ENCODE data around the gene C1QTNF6. TPM values are rescaled to one million over a fixed set of nuclear protein-coding genes. Genes with fewer than 3 reads are reported as not detected.

C1QTNF6 gene
- total RNA-seq, 1 experiment from 2014 or later = 85.9 TPM

GRCh38 chr22:37169947-37170688 lies 17.9 kb downstream of the C1QTNF6 start:
- intact Hi-C loops (cut with micrococcal nuclease; ENCODE audit: unreplicated experiment) = no loop called here
- Histone ChIP-seq H3K4me3 (no peak overlapping the region), H3K27me3 (ENCODE audit: insufficient read depth, low read depth) (no peaks in the 10 kb centered on the region), H3K9me3 (ENCODE audit: insufficient read depth, low read depth) (no peaks in the 10 kb centered on the region), H3K36me3 (ENCODE audit: low read depth) (no peaks in the 10 kb centered on the region), H4K20me1 (ENCODE audit: insufficient read depth) (no peaks in the 10 kb centered on the region), H3F3A (ENCODE audit: insufficient read depth, low read depth) (no peaks in the 10 kb centered on the region), H2AFZ (no peak overlapping the region), H3K27ac (no peak overlapping the region), H3K9me2 (ENCODE audit: insufficient read depth) (no peaks in the 10 kb centered on the region), H3K4me2 (no peak overlapping the region), H3K79me2 (ENCODE audit: low read depth) (no peaks in the 10 kb centered on the region), H3K4me1 (replicated peaks; ENCODE audit: insufficient read depth) (peaks cover 9% of the 10 kb centered on the region; the same call in 1 of the 2 replicates)
- no peak for DNase-seq
- no TSS peak for BruUV-seq (replicated peaks)
- ChIA-PET POLR2A (ENCODE audit: unreplicated experiment) (no interaction called here), CTCF (no interaction called here)
- TF ChIP-seq CTCF (conservative IDR thresholded peaks at IDR 0.05) = no peak
- TF ChIP-seq EZH2 (IDR thresholded peaks at IDR 0.05; ENCODE audit: low read depth) = no peak

GRCh38 chr22:37169406-37169805 lies 18.6 kb downstream of the C1QTNF6 start:
- Histone ChIP-seq H3K27ac (no peak overlapping the region), H3K4me2 (no peak overlapping the region), H2AFZ (no peak overlapping the region), H3F3A (ENCODE audit: insufficient read depth, low read depth) (no peaks in the 10 kb centered on the region), H3K9me3 (ENCODE audit: insufficient read depth, low read depth) (no peaks in the 10 kb centered on the region), H3K4me3 (no peak overlapping the region), H3K4me1 (replicated peaks; ENCODE audit: insufficient read depth) (peaks cover 9% of the 10 kb centered on the region; the same call in 1 of the 2 replicates), H3K27me3 (ENCODE audit: insufficient read depth, low read depth) (no peaks in the 10 kb centered on the region), H3K36me3 (ENCODE audit: low read depth) (no peaks in the 10 kb centered on the region), H4K20me1 (ENCODE audit: insufficient read depth) (no peaks in the 10 kb centered on the region), H3K9me2 (ENCODE audit: insufficient read depth) (no peaks in the 10 kb centered on the region), H3K79me2 (ENCODE audit: low read depth) (no peaks in the 10 kb centered on the region)
- BruUV-seq (replicated peaks) = no TSS peak
- POLR2A ChIA-PET (ENCODE audit: unreplicated experiment) = no interaction called here
- no peak for DNase-seq
- intact Hi-C loops (cut with micrococcal nuclease; ENCODE audit: unreplicated experiment) = no loop called here
- TF ChIP-seq EZH2 (IDR thresholded peaks at IDR 0.05; ENCODE audit: low read depth) (no peak), CTCF (conservative IDR thresholded peaks at IDR 0.05) (no peak)
- CTCF ChIA-PET = no interaction called here

GRCh38 chr22:37167981-37168647 lies 19.9 kb downstream of the C1QTNF6 start:
- H3F3A ChIP-seq (ENCODE audit: insufficient read depth, low read depth) = no peaks in the 10 kb centered on the region
- H3K27ac ChIP-seq = no peak overlapping the region
- H3K4me3 ChIP-seq = no peak overlapping the region

More at GRCh38 chr22:37167981-37168647, 19.9 kb downstream of the C1QTNF6 start:
- TF ChIP-seq CTCF (conservative IDR thresholded peaks at IDR 0.05) = no peak
- no peak for TF ChIP-seq EZH2 (IDR thresholded peaks at IDR 0.05; ENCODE audit: low read depth)
- ChIA-PET CTCF (no interaction called here), POLR2A (ENCODE audit: unreplicated experiment) (no interaction called here)
- Histone ChIP-seq H3K9me3 (ENCODE audit: insufficient read depth, low read depth) (no peaks in the 10 kb centered on the region), H3K9me2 (ENCODE audit: insufficient read depth) (no peaks in the 10 kb centered on the region), H3K27me3 (ENCODE audit: insufficient read depth, low read depth) (no peaks in the 10 kb centered on the region), H3K4me1 (replicated peaks; ENCODE audit: insufficient read depth) (peaks cover 9% of the 10 kb centered on the region; the same call in 1 of the 2 replicates), H3K79me2 (ENCODE audit: low read depth) (no peaks in the 10 kb centered on the region), H3K36me3 (ENCODE audit: low read depth) (no peaks in the 10 kb centered on the region), H4K20me1 (ENCODE audit: insufficient read depth) (no peaks in the 10 kb centered on the region), H3K4me2 (no peak overlapping the region), H2AFZ (no peak overlapping the region)
- BruUV-seq (replicated peaks) = no TSS peak
- DNase-seq = no peak
- intact Hi-C loops (cut with micrococcal nuclease; ENCODE audit: unreplicated experiment) = loop anchor here (2.0 kb wide), 1 partner anchor 93 kb away; no protein-coding TSS in a partner anchor

Measured in PC-9 (cell line).